ENCODE results near the gene MDFI. TPM values are rescaled to one million over a fixed set of nuclear protein-coding genes. Genes with fewer than 3 reads are reported as not detected.
A peak's percentile ranks its signal among the peaks of the same experiment; 100 is the strongest.

MDFI gene
- total RNA-seq, 1 experiment from 2014 or later, result 19.4 TPM

DNA sequence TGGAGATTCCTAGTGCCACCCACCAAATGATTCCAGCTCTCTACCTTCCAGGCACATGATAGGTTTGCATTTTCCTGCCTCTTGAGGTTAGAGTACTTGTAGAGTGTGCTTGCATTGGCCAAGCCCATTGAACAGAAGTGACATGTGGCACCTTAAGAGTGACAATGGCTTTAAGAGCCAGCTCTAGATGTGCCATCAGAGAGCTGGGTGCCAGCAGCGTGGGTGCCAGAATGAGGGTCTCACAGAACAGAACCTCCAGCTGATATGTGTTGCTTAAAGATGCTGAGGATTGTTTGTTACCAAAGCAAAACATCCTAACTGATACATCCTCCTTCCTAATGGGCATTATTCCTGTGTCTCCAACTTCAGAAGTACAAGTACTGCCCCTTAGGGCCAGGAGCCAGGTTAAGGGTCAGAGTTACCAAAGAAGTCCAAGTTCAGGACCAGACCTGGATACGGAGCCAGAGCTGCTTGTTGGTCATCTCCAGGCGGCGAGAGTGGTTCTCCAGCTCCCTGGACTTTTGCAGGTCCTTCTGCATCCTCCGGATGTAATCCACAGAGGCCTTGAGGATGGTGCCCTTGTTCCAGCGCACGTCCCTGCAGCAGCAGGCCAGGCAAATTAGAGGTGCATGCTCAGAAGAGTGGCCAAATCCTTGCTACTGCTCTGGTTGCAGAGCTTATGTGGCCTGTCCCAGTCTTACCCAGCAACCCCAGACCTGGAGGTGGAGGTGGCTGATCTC is 47.5 kb downstream of the MDFI start:
- no peak for DNase-seq
- peaks cover 22% of the 10 kb centered on the region for H3K4me1 ChIP-seq (replicated peaks; ENCODE audit: insufficient read depth)
- no peaks in the 10 kb centered on the region for H3K79me2 ChIP-seq (ENCODE audit: low read depth)
- H3K27ac ChIP-seq, result no peak overlapping the region
- no peak for TF ChIP-seq EZH2 (IDR thresholded peaks at IDR 0.05; ENCODE audit: low read depth)
- H4K20me1 ChIP-seq (ENCODE audit: insufficient read depth), result no peaks in the 10 kb centered on the region
- no peak overlapping the region for H3K4me2 ChIP-seq
- no peaks in the 10 kb centered on the region for H3K9me2 ChIP-seq (ENCODE audit: insufficient read depth)
- H2AFZ ChIP-seq, result no peak overlapping the region
- H3F3A ChIP-seq (ENCODE audit: insufficient read depth, low read depth), result 0 out of 2 replicates have a peak, but pooled peaks cover 3% of the 10 kb centered on the region
- H3K36me3 ChIP-seq (ENCODE audit: low read depth), result no peaks in the 10 kb centered on the region
- no peaks in the 10 kb centered on the region for H3K27me3 ChIP-seq (ENCODE audit: insufficient read depth, low read depth)
- intact Hi-C loops (cut with micrococcal nuclease; ENCODE audit: unreplicated experiment), result no loop called here
- H3K9me3 ChIP-seq (ENCODE audit: insufficient read depth, low read depth), result no peaks in the 10 kb centered on the region
- no TSS peak for BruUV-seq (replicated peaks)
- CTCF ChIA-PET, result interaction anchor here (0.5 kb wide), 1 partner anchor 592 kb away, joined by 3 read pairs; no protein-coding TSS in a partner anchor
- no peak overlapping the region for H3K4me3 ChIP-seq
- POLR2A ChIA-PET (ENCODE audit: unreplicated experiment), result interaction anchor here (0.6 kb wide), 1 partner anchor 501 kb away, joined by 8 read pairs; no protein-coding TSS in a partner anchor

DNA sequence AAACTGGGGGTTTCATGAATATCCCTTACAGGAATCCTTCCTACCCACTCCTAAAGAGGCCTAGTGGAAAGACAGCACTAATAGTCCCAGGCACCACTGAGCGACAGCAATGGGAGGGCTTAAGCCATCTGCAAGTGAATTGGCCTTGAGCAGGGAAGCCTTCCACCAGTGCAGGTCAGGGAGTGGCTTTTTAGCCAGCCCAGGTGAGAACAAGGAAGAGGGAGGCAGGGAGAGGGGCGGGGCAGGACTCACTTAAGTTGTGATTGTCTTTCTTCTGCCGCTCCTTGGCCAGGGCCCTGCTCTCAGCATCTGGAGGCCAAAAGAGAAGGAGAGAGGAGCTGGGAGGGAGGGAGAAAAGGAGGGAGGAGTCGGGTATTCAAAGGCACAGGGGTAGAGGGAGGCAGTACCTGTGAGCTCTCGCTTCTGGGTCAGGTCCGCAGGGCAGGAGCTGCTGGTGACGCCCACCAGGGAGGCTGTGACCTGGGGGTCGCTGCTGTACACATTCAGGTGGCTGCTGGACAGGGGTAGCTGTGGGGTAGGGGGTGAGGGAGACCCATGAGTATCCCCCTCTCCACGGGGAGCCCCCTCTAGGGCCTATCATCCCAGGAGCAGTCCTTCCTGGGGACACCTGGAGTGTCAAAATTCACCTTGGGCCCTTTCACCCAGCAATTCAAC is 49.4 kb downstream of the MDFI start:
- Histone ChIP-seq H3K27ac (no peak overlapping the region), H3K27me3 (ENCODE audit: insufficient read depth, low read depth) (no peaks in the 10 kb centered on the region), H3K4me3 (no peak overlapping the region), H3K9me3 (ENCODE audit: insufficient read depth, low read depth) (no peaks in the 10 kb centered on the region), H3K36me3 (ENCODE audit: low read depth) (no peaks in the 10 kb centered on the region), H4K20me1 (ENCODE audit: insufficient read depth) (no peaks in the 10 kb centered on the region), H3K9me2 (ENCODE audit: insufficient read depth) (no peaks in the 10 kb centered on the region), H3K4me1 (replicated peaks; ENCODE audit: insufficient read depth) (peaks cover 20% of the 10 kb centered on the region), H3F3A (ENCODE audit: insufficient read depth, low read depth) (no peaks in the 10 kb centered on the region), H3K4me2 (no peak overlapping the region), H2AFZ (no peak overlapping the region), H3K79me2 (ENCODE audit: low read depth) (no peaks in the 10 kb centered on the region)
- intact Hi-C loops (cut with micrococcal nuclease; ENCODE audit: unreplicated experiment), result no loop called here
- TF ChIP-seq, protein P1, sequence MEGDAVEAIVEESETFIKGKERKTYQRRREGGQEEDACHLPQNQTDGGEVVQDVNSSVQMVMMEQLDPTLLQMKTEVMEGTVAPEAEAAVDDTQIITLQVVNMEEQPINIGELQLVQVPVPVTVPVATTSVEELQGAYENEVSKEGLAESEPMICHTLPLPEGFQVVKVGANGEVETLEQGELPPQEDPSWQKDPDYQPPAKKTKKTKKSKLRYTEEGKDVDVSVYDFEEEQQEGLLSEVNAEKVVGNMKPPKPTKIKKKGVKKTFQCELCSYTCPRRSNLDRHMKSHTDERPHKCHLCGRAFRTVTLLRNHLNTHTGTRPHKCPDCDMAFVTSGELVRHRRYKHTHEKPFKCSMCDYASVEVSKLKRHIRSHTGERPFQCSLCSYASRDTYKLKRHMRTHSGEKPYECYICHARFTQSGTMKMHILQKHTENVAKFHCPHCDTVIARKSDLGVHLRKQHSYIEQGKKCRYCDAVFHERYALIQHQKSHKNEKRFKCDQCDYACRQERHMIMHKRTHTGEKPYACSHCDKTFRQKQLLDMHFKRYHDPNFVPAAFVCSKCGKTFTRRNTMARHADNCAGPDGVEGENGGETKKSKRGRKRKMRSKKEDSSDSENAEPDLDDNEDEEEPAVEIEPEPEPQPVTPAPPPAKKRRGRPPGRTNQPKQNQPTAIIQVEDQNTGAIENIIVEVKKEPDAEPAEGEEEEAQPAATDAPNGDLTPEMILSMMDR (conservative IDR thresholded peaks at IDR 0.05), result no peak
- no peak for TF ChIP-seq EZH2 (IDR thresholded peaks at IDR 0.05; ENCODE audit: low read depth)
- ChIA-PET CTCF (interaction anchor here (0.6 to 1.4 kb wide), 3 partner anchors 40 to 323 kb away, joined by 3 to 4 read pairs (median 3); no protein-coding TSS in a partner anchor), POLR2A (ENCODE audit: unreplicated experiment) (no interaction called here)
- BruUV-seq (replicated peaks), result no TSS peak
- DNase-seq, result peak in 1 of 2 experiments; percentile 41

DNA sequence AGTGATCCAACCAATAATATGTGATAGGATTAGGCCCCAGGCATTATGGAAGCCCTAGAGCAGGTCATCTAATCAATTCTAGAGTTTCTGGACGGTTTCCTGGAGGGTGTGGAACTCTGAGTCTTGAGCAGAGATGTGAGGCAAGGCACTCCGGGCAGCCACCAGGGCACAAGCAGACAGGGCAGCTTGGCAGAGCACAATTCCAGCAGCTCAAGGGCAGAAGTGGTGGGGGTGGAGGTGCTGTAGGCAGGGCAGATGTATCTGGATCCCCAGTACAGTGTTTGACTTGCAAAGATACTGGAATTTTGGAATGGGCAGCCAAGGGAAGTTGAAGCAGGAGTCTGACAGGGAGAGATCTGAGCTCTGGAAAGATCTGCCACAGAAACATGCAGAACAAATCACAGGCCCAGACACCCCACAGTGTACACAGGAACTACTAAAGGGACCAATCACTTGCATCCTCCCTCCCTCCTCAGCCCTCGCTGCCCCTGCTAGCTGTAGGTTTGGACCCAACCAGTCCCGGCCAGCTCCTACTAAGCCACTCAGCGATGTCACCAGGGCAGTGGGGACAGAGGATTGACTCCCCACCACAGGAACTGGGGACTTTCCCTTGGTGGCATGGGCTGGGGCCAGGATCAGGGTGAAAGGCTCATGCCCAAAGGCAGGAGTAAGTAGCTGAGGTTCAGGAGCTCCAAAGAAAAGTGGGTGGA is 50.1 kb downstream of the MDFI start:
- TF ChIP-seq, protein P1 (conservative IDR thresholded peaks at IDR 0.05), result no peak
- TF ChIP-seq EZH2 (IDR thresholded peaks at IDR 0.05; ENCODE audit: low read depth), result no peak
- no TSS peak for BruUV-seq (replicated peaks)
- no peaks in the 10 kb centered on the region for H3K36me3 ChIP-seq (ENCODE audit: low read depth)
- H2AFZ ChIP-seq, result no peak overlapping the region
- H3K9me3 ChIP-seq (ENCODE audit: insufficient read depth, low read depth), result no peaks in the 10 kb centered on the region
- POLR2A ChIA-PET (ENCODE audit: unreplicated experiment), result no interaction called here
- CTCF ChIA-PET, result interaction anchor here (1.4 kb wide), 1 partner anchor 85 kb away, joined by 4 read pairs; no protein-coding TSS in a partner anchor
- DNase-seq, result no peak
- peaks cover 20% of the 10 kb centered on the region for H3K4me1 ChIP-seq (replicated peaks; ENCODE audit: insufficient read depth)
- H3K4me2 ChIP-seq, result no peak overlapping the region
- no peaks in the 10 kb centered on the region for H3F3A ChIP-seq (ENCODE audit: insufficient read depth, low read depth)
- H3K27me3 ChIP-seq (ENCODE audit: insufficient read depth, low read depth), result no peaks in the 10 kb centered on the region
- H4K20me1 ChIP-seq (ENCODE audit: insufficient read depth), result no peaks in the 10 kb centered on the region
- H3K79me2 ChIP-seq (ENCODE audit: low read depth), result no peaks in the 10 kb centered on the region
- H3K9me2 ChIP-seq (ENCODE audit: insufficient read depth), result no peaks in the 10 kb centered on the region
- no peak overlapping the region for H3K4me3 ChIP-seq
- H3K27ac ChIP-seq, result no peak overlapping the region
- intact Hi-C loops (cut with micrococcal nuclease; ENCODE audit: unreplicated experiment), result no loop called here

Data from PC-9 (cell line).